Cardiac muscle cell (in vitro differentiated cells and primary cell): Measurements from ENCODE around the gene RIC8B. TPM values are rescaled to one million over a fixed set of nuclear protein-coding genes. Genes with fewer than 3 reads are reported as not detected.

Source experiments
- DNase-seq, 2 donors: peaks; one replicate each; pipeline versions ENCODE4 v3.0.0 to v3.0.0-alpha.2; 2010 to 2017; ENCODE audit warnings: low read depth in 1 of 2, low spot score in 1 of 2
- H3K27ac ChIP-seq: fragments of 200-600 bp; sonication (generic); 2 replicates; pipeline ENCODE4 v1.5.1; 2016
- H3K27me3 ChIP-seq: fragments of 200-600 bp; sonication (generic); 2 replicates; pipeline ENCODE4 v1.6.0; 2016; ENCODE audit warnings: control low read depth
- H3K36me3 ChIP-seq: fragments of 200-600 bp; sonication (generic); 2 replicates; pipeline ENCODE4 v1.5.1; 2016; ENCODE audit warnings: control low read depth
- H3K4me1 ChIP-seq: fragments of 200-600 bp; sonication (generic); 2 replicates; pipeline ENCODE4 v1.8.1; 2017; ENCODE audit warnings: low read depth, mild to moderate bottlenecking, mixed run types
- H3K4me3 ChIP-seq: fragments of 200-600 bp; sonication (generic); 2 replicates; pipeline ENCODE4 v1.5.1; 2016; ENCODE audit warnings: mild to moderate bottlenecking
- H3K9me3 ChIP-seq: fragments of 200-600 bp; sonication (generic); 2 replicates; pipeline ENCODE4 v1.5.1; 2017; ENCODE audit warnings: low read depth, mild to moderate bottlenecking, control low read depth
- polyA plus RNA-seq: library from polyadenylated mRNA; unstranded; fragments of >200 nt; fragmentation: Nextera tagmentation; extraction: Ambion mirVana; gene quantifications from 2 replicates; pipeline ENCODE4 v1.2.1, GENCODE V29; 2016
- total RNA-seq: library from RNA; depleted of rRNA; stranded (reverse); fragments of >200 nt; gene quantifications from 2 replicates; pipeline ENCODE4 v1.2.3, GENCODE V29; 2016
- TF ChIP-seq, protein P1 (sequence below): IDR thresholded peaks from 2 replicates; pipeline ENCODE4 v1.5.1; 2012; ENCODE audit warnings: low read depth, mild to moderate bottlenecking, low read length

RIC8B gene
- total and polyA plus RNA-seq, 2 experiments from 2014 or later: 15.7 to 16.6 TPM

GRCh38 chr12:106910202-106910601, 135.7 kb downstream of the RIC8B start:
- Histone ChIP-seq H3K4me3 (no peak overlapping the region), H3K27me3 (no peaks in the 10 kb centered on the region), H3K9me3 (no peaks in the 10 kb centered on the region), H3K27ac (no peak overlapping the region), H3K4me1 (no peaks in the 10 kb centered on the region), H3K36me3 (no peaks in the 10 kb centered on the region)
- DNase-seq: no peak
- TF ChIP-seq, protein P1, sequence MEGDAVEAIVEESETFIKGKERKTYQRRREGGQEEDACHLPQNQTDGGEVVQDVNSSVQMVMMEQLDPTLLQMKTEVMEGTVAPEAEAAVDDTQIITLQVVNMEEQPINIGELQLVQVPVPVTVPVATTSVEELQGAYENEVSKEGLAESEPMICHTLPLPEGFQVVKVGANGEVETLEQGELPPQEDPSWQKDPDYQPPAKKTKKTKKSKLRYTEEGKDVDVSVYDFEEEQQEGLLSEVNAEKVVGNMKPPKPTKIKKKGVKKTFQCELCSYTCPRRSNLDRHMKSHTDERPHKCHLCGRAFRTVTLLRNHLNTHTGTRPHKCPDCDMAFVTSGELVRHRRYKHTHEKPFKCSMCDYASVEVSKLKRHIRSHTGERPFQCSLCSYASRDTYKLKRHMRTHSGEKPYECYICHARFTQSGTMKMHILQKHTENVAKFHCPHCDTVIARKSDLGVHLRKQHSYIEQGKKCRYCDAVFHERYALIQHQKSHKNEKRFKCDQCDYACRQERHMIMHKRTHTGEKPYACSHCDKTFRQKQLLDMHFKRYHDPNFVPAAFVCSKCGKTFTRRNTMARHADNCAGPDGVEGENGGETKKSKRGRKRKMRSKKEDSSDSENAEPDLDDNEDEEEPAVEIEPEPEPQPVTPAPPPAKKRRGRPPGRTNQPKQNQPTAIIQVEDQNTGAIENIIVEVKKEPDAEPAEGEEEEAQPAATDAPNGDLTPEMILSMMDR: no peak

DNA sequence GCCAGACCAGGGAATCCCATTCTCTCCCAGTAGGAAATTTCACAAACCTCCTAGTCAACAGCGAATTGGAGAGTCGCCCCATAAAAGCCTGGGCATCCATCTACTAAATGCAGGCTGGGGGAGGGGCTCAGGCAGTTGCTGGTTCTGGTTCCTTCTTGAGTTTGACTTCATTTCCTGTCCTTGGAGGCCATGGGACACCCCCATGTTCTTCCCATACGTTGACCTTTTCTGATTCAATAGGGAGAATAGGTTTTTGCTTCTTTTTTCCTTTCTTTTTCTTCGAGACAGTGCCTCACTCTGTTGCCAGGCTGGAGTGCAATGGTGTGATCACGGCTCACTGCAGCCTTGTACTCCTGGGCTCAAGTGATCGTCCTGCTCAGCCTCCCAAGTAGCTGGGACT, 137.1 kb downstream of the RIC8B start:
- TF ChIP-seq, protein P1: no peak
- Histone ChIP-seq H3K27ac (no peak overlapping the region), H3K4me3 (no peak overlapping the region), H3K36me3 (no peaks in the 10 kb centered on the region), H3K4me1 (no peaks in the 10 kb centered on the region), H3K9me3 (no peaks in the 10 kb centered on the region), H3K27me3 (no peaks in the 10 kb centered on the region)
- DNase-seq: no peak

- Histone ChIP-seq H3K27me3 (no peaks in the 10 kb centered on the region), H3K36me3 (no peaks in the 10 kb centered on the region), H3K4me3 (no peak overlapping the region), H3K9me3 (no peaks in the 10 kb centered on the region), H3K27ac (no peak overlapping the region), H3K4me1 (peaks cover 6% of the 10 kb centered on the region)
- no peak for DNase-seq
- TF ChIP-seq, protein P1: no peak
Measured at GRCh38 chr12:106913456-106913855, 139.0 kb downstream of the RIC8B start.

GRCh38 chr12:106914796-106915634, 140.5 kb downstream of the RIC8B start:
- Histone ChIP-seq H3K9me3 (no peaks in the 10 kb centered on the region), H3K36me3 (no peaks in the 10 kb centered on the region), H3K27me3 (no peaks in the 10 kb centered on the region), H3K4me1 (peaks cover 6% of the 10 kb centered on the region), H3K27ac (no peak overlapping the region), H3K4me3 (no peak overlapping the region)
- TF ChIP-seq, protein P1: no peak
- DNase-seq: no peak

- Histone ChIP-seq H3K9me3 (no peaks in the 10 kb centered on the region), H3K4me1 (peaks cover 6% of the 10 kb centered on the region), H3K4me3 (no peak overlapping the region), H3K27me3 (no peaks in the 10 kb centered on the region), H3K36me3 (no peaks in the 10 kb centered on the region), H3K27ac (no peak overlapping the region)
- DNase-seq: peak in 1 of 2 donors; percentile 36
- TF ChIP-seq, protein P1: no peak
Measured at GRCh38 chr12:106915635-106916026, 141.1 kb downstream of the RIC8B start.
